ENCODE measurements around the gene HNF4A.

Gene HNF4A

DNA sequence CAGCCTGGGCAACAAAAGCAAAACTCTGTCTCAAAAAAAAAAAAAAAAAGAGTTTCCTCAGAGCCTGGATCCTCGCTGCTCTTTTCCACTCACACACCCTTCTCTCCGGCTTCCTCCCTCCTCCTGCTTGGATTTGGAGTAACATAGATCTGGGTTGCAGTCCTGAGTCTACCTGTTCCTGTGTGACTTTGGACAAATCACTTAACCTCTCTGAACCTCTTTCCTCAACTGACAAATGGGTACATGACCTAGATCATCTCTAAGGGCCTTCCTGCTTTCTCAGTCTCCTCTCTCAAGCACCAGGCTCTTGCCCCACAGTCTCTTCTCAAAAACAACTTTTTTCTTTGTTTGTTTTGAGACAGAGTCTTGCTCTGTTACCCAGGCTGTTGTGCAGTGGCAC lies 24.3 kb upstream of the HNF4A start:
- Histone ChIP-seq H3K9me2 (ENCODE audit: low read depth, low read length) (no peaks in the 10 kb centered on the region), H2AFZ (ENCODE audit: low read length) (no peak overlapping the region), H3K9me3 (ENCODE audit: low read length) (no peaks in the 10 kb centered on the region), H3K4me2 (ENCODE audit: low read length) (no peak overlapping the region), H3K36me3 (ENCODE audit: insufficient read depth, low read length) (no peaks in the 10 kb centered on the region), H3F3A (ENCODE audit: insufficient read depth, low read length) (no peaks in the 10 kb centered on the region), H3K27me3 (ENCODE audit: insufficient read depth, low read length) (no peaks in the 10 kb centered on the region; the same call in 1 of the 2 replicates), H3K4me3 (ENCODE audit: low read depth, low read length, poor library complexity, severe bottlenecking) (no peak overlapping the region), H3K79me2 (ENCODE audit: insufficient read depth, low read length) (no peaks in the 10 kb centered on the region), H4K20me1 (ENCODE audit: insufficient read depth, low read length) (no peaks in the 10 kb centered on the region), H3K27ac (ENCODE audit: low read depth, low read length, poor library complexity, severe bottlenecking) (no peak overlapping the region), H3K9ac (ENCODE audit: low read length) (no peak overlapping the region), H3K4me1 (ENCODE audit: insufficient read depth, low read length, severe bottlenecking) (no peaks in the 10 kb centered on the region)
- TF ChIP-seq, protein P1, sequence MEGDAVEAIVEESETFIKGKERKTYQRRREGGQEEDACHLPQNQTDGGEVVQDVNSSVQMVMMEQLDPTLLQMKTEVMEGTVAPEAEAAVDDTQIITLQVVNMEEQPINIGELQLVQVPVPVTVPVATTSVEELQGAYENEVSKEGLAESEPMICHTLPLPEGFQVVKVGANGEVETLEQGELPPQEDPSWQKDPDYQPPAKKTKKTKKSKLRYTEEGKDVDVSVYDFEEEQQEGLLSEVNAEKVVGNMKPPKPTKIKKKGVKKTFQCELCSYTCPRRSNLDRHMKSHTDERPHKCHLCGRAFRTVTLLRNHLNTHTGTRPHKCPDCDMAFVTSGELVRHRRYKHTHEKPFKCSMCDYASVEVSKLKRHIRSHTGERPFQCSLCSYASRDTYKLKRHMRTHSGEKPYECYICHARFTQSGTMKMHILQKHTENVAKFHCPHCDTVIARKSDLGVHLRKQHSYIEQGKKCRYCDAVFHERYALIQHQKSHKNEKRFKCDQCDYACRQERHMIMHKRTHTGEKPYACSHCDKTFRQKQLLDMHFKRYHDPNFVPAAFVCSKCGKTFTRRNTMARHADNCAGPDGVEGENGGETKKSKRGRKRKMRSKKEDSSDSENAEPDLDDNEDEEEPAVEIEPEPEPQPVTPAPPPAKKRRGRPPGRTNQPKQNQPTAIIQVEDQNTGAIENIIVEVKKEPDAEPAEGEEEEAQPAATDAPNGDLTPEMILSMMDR (IDR thresholded peaks at IDR 0.05; ENCODE audit: low read length) = no peak
- TF ChIP-seq EZH2 (IDR thresholded peaks at IDR 0.05; ENCODE audit: borderline replicate concordance, low read length) = no peak

DNA sequence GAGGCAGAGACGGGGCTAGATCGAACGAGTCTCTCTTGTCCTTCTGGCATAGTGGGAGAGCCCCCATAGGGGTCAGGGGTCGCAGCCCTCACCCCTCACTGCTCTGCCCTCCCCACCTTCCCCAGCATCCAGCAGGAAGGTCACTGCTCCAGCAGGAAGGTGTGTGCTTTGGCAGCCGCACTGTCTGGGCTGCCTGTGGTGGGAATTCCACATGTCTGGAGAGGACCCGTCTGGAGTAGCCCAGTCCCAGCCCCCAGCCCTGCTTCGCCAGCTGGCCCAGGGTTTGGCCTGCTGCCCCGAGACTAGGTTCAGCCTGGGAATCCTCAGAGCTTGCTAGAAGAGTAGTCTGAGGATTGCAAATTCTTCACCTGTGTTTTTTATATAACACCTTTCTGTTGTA lies 21.2 kb upstream of the HNF4A start:
- no peaks in the 10 kb centered on the region for H3F3A ChIP-seq (ENCODE audit: insufficient read depth, low read length)
- no peak overlapping the region for H3K9ac ChIP-seq (ENCODE audit: low read length)
- H2AFZ ChIP-seq (ENCODE audit: low read length) = no peak overlapping the region
- no peaks in the 10 kb centered on the region for H3K79me2 ChIP-seq (ENCODE audit: insufficient read depth, low read length)
- no peaks in the 10 kb centered on the region for H3K36me3 ChIP-seq (ENCODE audit: insufficient read depth, low read length)
- no peaks in the 10 kb centered on the region for H3K9me3 ChIP-seq (ENCODE audit: low read length)
- H3K4me2 ChIP-seq (ENCODE audit: low read length) = no peak overlapping the region
- TF ChIP-seq EZH2 (IDR thresholded peaks at IDR 0.05; ENCODE audit: borderline replicate concordance, low read length) = no peak
- TF ChIP-seq, protein P1 (IDR thresholded peaks at IDR 0.05; ENCODE audit: low read length) = no peak
- H3K27ac ChIP-seq (ENCODE audit: low read depth, low read length, poor library complexity, severe bottlenecking) = no peak overlapping the region
- H4K20me1 ChIP-seq (ENCODE audit: insufficient read depth, low read length) = no peaks in the 10 kb centered on the region
- H3K4me3 ChIP-seq (ENCODE audit: low read depth, low read length, poor library complexity, severe bottlenecking) = no peak overlapping the region
- H3K4me1 ChIP-seq (ENCODE audit: insufficient read depth, low read length, severe bottlenecking) = no peaks in the 10 kb centered on the region
- H3K27me3 ChIP-seq (ENCODE audit: insufficient read depth, low read length) = no peaks in the 10 kb centered on the region; the same call in 1 of the 2 replicates
- H3K9me2 ChIP-seq (ENCODE audit: low read depth, low read length) = no peaks in the 10 kb centered on the region

DNA sequence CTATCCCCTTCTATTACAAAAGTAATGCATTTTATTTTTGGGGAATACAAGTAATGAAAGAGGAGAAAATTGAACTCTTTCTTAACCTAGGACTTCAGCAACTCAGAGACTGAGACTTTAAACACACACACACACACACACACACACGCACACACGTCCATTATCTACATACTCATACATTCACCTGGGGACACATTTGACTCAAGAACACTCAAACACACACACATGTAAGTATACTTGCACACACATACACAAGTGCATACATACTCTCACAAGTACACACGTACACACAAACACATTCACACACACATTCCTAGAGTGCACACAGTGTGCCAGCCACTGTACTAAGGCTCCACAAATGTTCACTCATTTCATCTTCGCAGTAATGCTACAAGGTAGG lies 20.8 kb upstream of the HNF4A start:
- H3K4me2 ChIP-seq (ENCODE audit: low read length) = no peak overlapping the region
- no peaks in the 10 kb centered on the region for H4K20me1 ChIP-seq (ENCODE audit: insufficient read depth, low read length)
- H3K27me3 ChIP-seq (ENCODE audit: insufficient read depth, low read length) = no peaks in the 10 kb centered on the region; the same call in 1 of the 2 replicates
- no peaks in the 10 kb centered on the region for H3F3A ChIP-seq (ENCODE audit: insufficient read depth, low read length)
- no peaks in the 10 kb centered on the region for H3K4me1 ChIP-seq (ENCODE audit: insufficient read depth, low read length, severe bottlenecking)
- H3K36me3 ChIP-seq (ENCODE audit: insufficient read depth, low read length) = no peaks in the 10 kb centered on the region
- no peak overlapping the region for H2AFZ ChIP-seq (ENCODE audit: low read length)
- no peak overlapping the region for H3K27ac ChIP-seq (ENCODE audit: low read depth, low read length, poor library complexity, severe bottlenecking)
- no peak for TF ChIP-seq EZH2 (IDR thresholded peaks at IDR 0.05; ENCODE audit: borderline replicate concordance, low read length)
- TF ChIP-seq, protein P1 (IDR thresholded peaks at IDR 0.05; ENCODE audit: low read length) = no peak
- H3K9me3 ChIP-seq (ENCODE audit: low read length) = no peaks in the 10 kb centered on the region
- H3K9ac ChIP-seq (ENCODE audit: low read length) = no peak overlapping the region
- no peak overlapping the region for H3K4me3 ChIP-seq (ENCODE audit: low read depth, low read length, poor library complexity, severe bottlenecking)
- no peaks in the 10 kb centered on the region for H3K79me2 ChIP-seq (ENCODE audit: insufficient read depth, low read length)
- no peaks in the 10 kb centered on the region for H3K9me2 ChIP-seq (ENCODE audit: low read depth, low read length)

Data from OCI-LY1 (cell line).